Esophagus muscularis mucosa (tissue), 3 donors: ENCODE measurements around the gene TBCB.

Source experiments
- CTCF ChIP-seq, 3 experiments: fragments of 200-600 bp in 2 of 3; fragments of 450-650 bp in 1 of 3; sonication (generic) in 2 of 3; IDR thresholded peaks; one replicate each; pipeline ENCODE4 v1.5.1; 2017 to 2019; ENCODE audit warnings: antibody characterized with exemption in 3 of 3, mild to moderate bottlenecking in 2 of 3, moderate library complexity in 1 of 3
- POLR2AphosphoS5 ChIP-seq, 2 donors: sonication (generic); formaldehyde crosslinking; IDR thresholded peaks; one replicate each; pipeline ENCODE4 v1.6.1; 2017; ENCODE audit warnings: antibody characterized with exemption in 2 of 2

GRCh38 chr19:36079389-36079945 is 35.8 kb upstream of the TBCB start:
- TF ChIP-seq CTCF (IDR thresholded peaks at IDR 0.05) = no peak
- no peak for TF ChIP-seq POLR2AphosphoS5 (IDR thresholded peaks at IDR 0.05)
